ENCODE data around the gene C16orf87.
A peak's percentile ranks its signal among the peaks of the same experiment; 100 is the strongest.

The C16orf87 gene

GRCh38 chr16:46830417-46830901 is 521 bp downstream of the C16orf87 start (continued):
- TF ChIP-seq ZNF398 (tag by site-specific recombination; IDR thresholded peaks at IDR 0.05) (peak; percentile 18; the same call in 1 of the 2 replicates), ZNF354C (tag by site-specific recombination; IDR thresholded peaks at IDR 0.05; ENCODE audit: borderline replicate concordance, low read depth) (no peak), ZEB2 (tag by site-specific recombination; IDR thresholded peaks at IDR 0.05) (peak; percentile 67), ELK4 (IDR thresholded peaks at IDR 0.05; ENCODE audit: borderline replicate concordance, low read depth, low read length) (no peak), HOXC10 (CRISPR knock-in tag; IDR thresholded peaks at IDR 0.05) (no peak), ZNF37A (tag by site-specific recombination; IDR thresholded peaks at IDR 0.05) (no peak), KLF9 (tag by site-specific recombination; IDR thresholded peaks at IDR 0.05; ENCODE audit: low read depth) (no peak), ZBTB17 (tag by site-specific recombination; IDR thresholded peaks at IDR 0.05) (0 out of 2 replicates have a peak, but pooled peaks have one; percentile 3), ZNF664 (tag by site-specific recombination; IDR thresholded peaks at IDR 0.05) (no peak), ZSCAN18 (tag by site-specific recombination; IDR thresholded peaks at IDR 0.05) (no peak), ZBTB11 (tag by site-specific recombination; conservative IDR thresholded peaks at IDR 0.05; ENCODE audit: low read depth) (0 out of 2 replicates have a peak, but pooled peaks have one; percentile 28), ZNF548 (tag by site-specific recombination; IDR thresholded peaks at IDR 0.05) (no peak), ZNF335 (tag by site-specific recombination; conservative IDR thresholded peaks at IDR 0.05) (peak; percentile 97), ZBTB26 (tag by site-specific recombination; optimal IDR thresholded peaks at IDR 0.05) (peak; percentile 60), ZNF560 (tag by site-specific recombination; IDR thresholded peaks at IDR 0.05; ENCODE audit: borderline replicate concordance) (no peak), MEIS1 (CRISPR knock-in tag; IDR thresholded peaks at IDR 0.05; ENCODE audit: borderline replicate concordance) (no peak), ZSCAN5A (tag by site-specific recombination; IDR thresholded peaks at IDR 0.05) (no peak), ZNF473 (tag by site-specific recombination; IDR thresholded peaks at IDR 0.05) (no peak), ZNF341 (tag by site-specific recombination; IDR thresholded peaks at IDR 0.05; ENCODE audit: low read depth) (0 out of 2 replicates have a peak, but pooled peaks have one; percentile 13), ZNF549 (tag by site-specific recombination; IDR thresholded peaks at IDR 0.05) (no peak), ZNF704 (tag by site-specific recombination; IDR thresholded peaks at IDR 0.05) (no peak), SETDB1 (IDR thresholded peaks at IDR 0.05; ENCODE audit: insufficient read length, low read length) (no peak), SP2 (tag by site-specific recombination; IDR thresholded peaks at IDR 0.05) (peak; percentile 71), ZNF280D (tag by site-specific recombination; IDR thresholded peaks at IDR 0.05) (no peak), ZNF266 (tag by site-specific recombination; IDR thresholded peaks at IDR 0.05; ENCODE audit: low read depth) (no peak)

Measured in HEK293 (cell line).